HG02885 (cell line): Measurements from ENCODE around the gene NUDT8.

ENCODE experiments used
- ATAC-seq: cut with Tn5 transposase; IDR thresholded peaks from one replicate; pipeline ENCODE4 v1.9.1; 2021; ENCODE audit warnings: mild to moderate bottlenecking; ENCODE audit not compliant: unreplicated experiment, poor library complexity

NUDT8 gene

GRCh38 chr11:67629386-67630227, at the start of gene NUDT8:
NUDT8 (minus strand) TSS chr11:67629937; CDS start chr11:67629911, 26 bp downstream.
- ATAC-seq: peak; percentile 40

- no peak for ATAC-seq
Observed at GRCh38 chr11:67675058-67675747, 45.5 kb upstream of the NUDT8 start.

GRCh38 chr11:67674442-67674871, 44.7 kb upstream of the NUDT8 start, which contains the start of gene ALDH3B2:
ALDH3B2 (minus strand) TSS chr11:67674623; CDS start chr11:67666935, 7,688 bp downstream.
- ATAC-seq: no peak

- no peak for ATAC-seq
Observed at GRCh38 chr11:67673902-67674301, 44.2 kb upstream of the NUDT8 start.

GRCh38 chr11:67673358-67673757, 43.6 kb upstream of the NUDT8 start:
- ATAC-seq: no peak

GRCh38 chr11:67671211-67671520, 41.4 kb upstream of the NUDT8 start:
- ATAC-seq: no peak

- ATAC-seq: no peak
Observed at GRCh38 chr11:67670316-67671210, 40.8 kb upstream of the NUDT8 start.

- ATAC-seq: no peak
Observed at GRCh38 chr11:67668192-67668551, 38.4 kb upstream of the NUDT8 start.

GRCh38 chr11:67667490-67668191, 37.9 kb upstream of the NUDT8 start:
- ATAC-seq: no peak

GRCh38 chr11:67666676-67667489, 37.1 kb upstream of the NUDT8 start:
- ATAC-seq: no peak

- no peak for ATAC-seq
Observed at GRCh38 chr11:67666303-67666645, 36.5 kb upstream of the NUDT8 start.

GRCh38 chr11:67665541-67666302, 36.0 kb upstream of the NUDT8 start:
- ATAC-seq: no peak

GRCh38 chr11:67664696-67665540, 35.2 kb upstream of the NUDT8 start:
- ATAC-seq: no peak

GRCh38 chr11:67664213-67664585, 34.5 kb upstream of the NUDT8 start:
- no peak for ATAC-seq

- ATAC-seq: no peak
Observed at GRCh38 chr11:67663532-67664212, 33.9 kb upstream of the NUDT8 start.

GRCh38 chr11:67662835-67663531, 33.2 kb upstream of the NUDT8 start:
- no peak for ATAC-seq
